HL-60 (cell line): ENCODE results near the gene ITGB2.

Experiments used
- DNase-seq, 2 experiments: peaks; one replicate each; pipeline ENCODE4 v3.0.0-alpha.2; 2010 to 2020; ENCODE audit warnings: low read depth in 1 of 2, low spot score in 1 of 2
- H3K27ac ChIP-seq: fragments of 250-450 bp; sonication (Bioruptor Pico); replicated peaks from 2 replicates; pipeline ENCODE4 v1.5.1; 2020; ENCODE audit warnings: mild to moderate bottlenecking, moderate library complexity
- H3K27me3 ChIP-seq: fragments of 250-450 bp; sonication (Bioruptor Pico); 2 replicates; pipeline ENCODE4 v1.5.1; 2021; ENCODE audit warnings: mild to moderate bottlenecking, moderate library complexity; ENCODE audit not compliant: insufficient read depth, poor library complexity, severe bottlenecking
- H3K4me3 ChIP-seq: replicated peaks from 2 replicates; pipeline ENCODE4 v1.5.1; 2011; ENCODE audit warnings: mild to moderate bottlenecking, control low read depth, low read length; ENCODE audit not compliant: insufficient read depth
- CTCF ChIP-seq: IDR thresholded peaks from one replicate; pipeline ENCODE4 v1.5.1; 2011; ENCODE audit warnings: low read length, control low read depth, inconsistent platforms; ENCODE audit not compliant: insufficient read depth
- GABPA ChIP-seq: IDR thresholded peaks from 2 replicates; pipeline ENCODE4 v1.6.1; 2012; ENCODE audit warnings: low read depth
- POLR2AphosphoS5 ChIP-seq: IDR thresholded peaks from 2 replicates; pipeline ENCODE4 v1.6.1; 2012; ENCODE audit warnings: low read depth
- REST ChIP-seq: IDR thresholded peaks from 2 replicates; pipeline ENCODE4 v1.6.1; 2012; ENCODE audit warnings: low read depth; ENCODE audit not compliant: insufficient replicate concordance
- SPI1 ChIP-seq: IDR thresholded peaks from 2 replicates; pipeline ENCODE4 v1.6.1; 2012; ENCODE audit warnings: low read depth, mild to moderate bottlenecking, borderline replicate concordance

ITGB2 gene

GRCh38 chr21:44885615-44886014, 35.1 kb downstream of the ITGB2 start:
- Histone ChIP-seq H3K27ac (no peak overlapping the region), H3K4me3 (no peak overlapping the region), H3K27me3 (no peaks in the 10 kb centered on the region)
- TF ChIP-seq SPI1 (no peak), REST (no peak), POLR2AphosphoS5 (no peak)
- no peak for DNase-seq

- Histone ChIP-seq H3K4me3 (no peak overlapping the region), H3K27ac (0 out of 2 replicates have a peak overlapping the region, but pooled peaks have one; percentile 9), H3K27me3 (no peaks in the 10 kb centered on the region)
- no peak for DNase-seq
- TF ChIP-seq POLR2AphosphoS5 (no peak), SPI1 (no peak), GABPA (no peak), REST (no peak), CTCF (no peak)
Observed at GRCh38 chr21:44884097-44884496, 36.6 kb downstream of the ITGB2 start.

GRCh38 chr21:44883250-44883649, 37.4 kb downstream of the ITGB2 start:
- Histone ChIP-seq H3K27ac (no peak overlapping the region; the same call in 1 of the 2 replicates), H3K27me3 (no peaks in the 10 kb centered on the region), H3K4me3 (no peak overlapping the region)
- DNase-seq = no peak
- TF ChIP-seq POLR2AphosphoS5 (no peak), SPI1 (no peak), REST (no peak), CTCF (no peak), GABPA (no peak)
